HG02798 (cell line): ENCODE results near the gene AGBL1.

Source experiments
- ATAC-seq: cut with Tn5 transposase; IDR thresholded peaks from one replicate; pipeline ENCODE4 v1.9.1; 2021; ENCODE audit warnings: mild to moderate bottlenecking; ENCODE audit not compliant: unreplicated experiment, poor library complexity

Gene AGBL1

DNA sequence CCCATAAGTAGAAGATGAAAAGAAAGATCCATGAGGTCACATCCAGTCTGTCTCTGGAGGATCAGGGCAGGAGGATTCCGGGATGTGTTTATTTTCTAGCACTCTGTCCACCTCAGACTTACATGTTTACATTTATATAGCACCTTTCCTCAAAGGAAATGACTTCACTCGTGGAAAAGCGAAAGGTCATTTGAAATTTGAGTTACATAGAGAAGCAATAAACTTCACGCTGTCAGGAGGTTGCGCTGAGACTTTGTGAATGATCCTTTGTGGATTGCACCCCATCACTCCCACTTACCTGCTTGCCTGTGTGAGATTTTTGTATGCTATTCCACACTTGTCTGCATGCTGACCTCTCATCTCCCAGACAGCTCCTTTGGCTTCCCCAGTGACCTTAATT lies 540.5 kb downstream of the AGBL1 start:
- ATAC-seq, result no peak

DNA sequence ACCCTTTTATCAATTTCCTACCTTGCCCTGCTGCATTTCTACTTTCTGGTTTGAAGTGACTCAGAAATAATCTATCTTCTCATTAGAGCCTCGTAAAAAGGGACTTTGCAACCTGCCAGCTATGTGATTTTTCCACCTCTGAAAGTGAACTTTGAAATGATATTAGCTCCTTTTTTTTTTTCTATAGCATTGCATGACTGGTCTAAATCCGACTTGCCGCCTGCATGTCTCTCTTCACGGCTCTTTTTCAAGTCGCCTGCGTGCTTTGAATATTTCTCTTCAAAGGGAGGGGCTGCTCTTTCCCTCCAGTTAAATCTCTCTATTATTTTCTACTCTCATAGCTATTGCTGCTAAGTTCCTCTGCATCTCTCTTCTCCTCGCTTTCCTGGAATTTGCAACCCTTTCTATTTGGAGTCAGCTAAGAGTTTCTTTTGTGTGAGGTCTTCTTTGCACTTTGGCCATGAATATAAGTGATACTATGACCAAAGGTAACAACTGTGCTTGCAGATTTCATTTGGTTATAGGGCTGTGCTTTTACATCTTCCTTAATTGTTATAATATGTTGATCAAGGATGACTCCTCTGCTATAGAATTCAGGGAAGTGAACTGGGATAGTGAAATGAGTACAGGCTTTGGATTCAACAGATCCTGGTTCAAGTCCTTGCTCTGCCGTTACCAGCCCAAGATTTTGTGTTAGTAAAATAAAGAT lies 541.1 kb downstream of the AGBL1 start:
- no peak for ATAC-seq

DNA sequence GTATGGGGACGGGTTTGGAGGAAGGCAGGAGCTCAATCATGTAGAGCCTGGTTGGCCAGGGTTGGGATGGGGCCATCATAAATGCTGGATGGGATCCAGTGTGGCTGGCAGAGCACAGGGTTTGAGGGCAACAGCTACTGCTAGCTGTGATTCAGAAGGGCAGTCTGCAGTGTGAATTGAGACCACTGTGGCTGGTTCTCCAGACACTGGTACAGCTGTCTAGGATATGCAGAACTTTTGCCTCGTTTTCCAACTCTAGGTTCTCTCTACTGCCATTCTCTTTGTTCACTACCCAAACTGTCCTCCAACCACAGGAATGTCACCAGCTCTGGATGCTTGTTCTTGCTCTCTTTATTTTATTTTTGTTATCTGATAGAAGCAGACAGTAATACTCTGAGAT lies 543.6 kb downstream of the AGBL1 start:
- ATAC-seq, result no peak

DNA sequence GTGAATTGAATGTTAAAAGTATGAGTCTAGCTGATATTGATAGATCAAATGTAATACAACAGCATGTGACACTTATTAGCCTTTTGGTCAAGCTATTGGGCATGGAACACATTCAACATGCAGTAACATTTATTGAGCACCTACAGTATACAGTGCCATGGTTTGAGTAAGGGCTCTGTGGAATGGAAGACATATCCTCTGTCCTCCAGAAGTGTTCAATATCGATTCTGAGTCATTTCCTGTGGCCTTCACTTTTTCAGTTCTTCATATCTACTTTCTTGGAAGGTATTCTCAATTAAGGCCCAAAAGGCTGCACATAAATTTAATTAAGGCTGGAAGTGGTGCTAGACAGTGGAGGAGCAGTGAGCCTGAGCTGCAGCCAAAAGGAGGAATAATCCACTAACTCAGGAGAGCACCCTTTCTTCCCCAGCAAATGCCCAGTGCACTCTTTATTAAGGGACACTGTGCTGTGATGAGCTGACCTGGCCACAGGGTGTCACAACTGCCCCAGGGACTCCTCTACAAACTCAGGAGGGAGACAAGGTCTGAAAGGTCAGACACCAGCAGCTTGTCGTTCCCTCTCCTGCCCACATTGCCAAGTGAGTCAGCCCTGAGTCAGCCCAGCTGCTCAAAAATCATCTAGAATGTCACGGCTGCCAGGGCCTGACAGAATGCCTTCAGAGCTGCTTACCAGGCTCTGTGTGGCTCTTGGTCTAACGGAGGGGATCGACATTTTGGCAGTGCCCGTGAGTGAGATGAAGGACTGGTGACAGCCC lies 544.8 kb downstream of the AGBL1 start:
- ATAC-seq, result peak; percentile 56

DNA sequence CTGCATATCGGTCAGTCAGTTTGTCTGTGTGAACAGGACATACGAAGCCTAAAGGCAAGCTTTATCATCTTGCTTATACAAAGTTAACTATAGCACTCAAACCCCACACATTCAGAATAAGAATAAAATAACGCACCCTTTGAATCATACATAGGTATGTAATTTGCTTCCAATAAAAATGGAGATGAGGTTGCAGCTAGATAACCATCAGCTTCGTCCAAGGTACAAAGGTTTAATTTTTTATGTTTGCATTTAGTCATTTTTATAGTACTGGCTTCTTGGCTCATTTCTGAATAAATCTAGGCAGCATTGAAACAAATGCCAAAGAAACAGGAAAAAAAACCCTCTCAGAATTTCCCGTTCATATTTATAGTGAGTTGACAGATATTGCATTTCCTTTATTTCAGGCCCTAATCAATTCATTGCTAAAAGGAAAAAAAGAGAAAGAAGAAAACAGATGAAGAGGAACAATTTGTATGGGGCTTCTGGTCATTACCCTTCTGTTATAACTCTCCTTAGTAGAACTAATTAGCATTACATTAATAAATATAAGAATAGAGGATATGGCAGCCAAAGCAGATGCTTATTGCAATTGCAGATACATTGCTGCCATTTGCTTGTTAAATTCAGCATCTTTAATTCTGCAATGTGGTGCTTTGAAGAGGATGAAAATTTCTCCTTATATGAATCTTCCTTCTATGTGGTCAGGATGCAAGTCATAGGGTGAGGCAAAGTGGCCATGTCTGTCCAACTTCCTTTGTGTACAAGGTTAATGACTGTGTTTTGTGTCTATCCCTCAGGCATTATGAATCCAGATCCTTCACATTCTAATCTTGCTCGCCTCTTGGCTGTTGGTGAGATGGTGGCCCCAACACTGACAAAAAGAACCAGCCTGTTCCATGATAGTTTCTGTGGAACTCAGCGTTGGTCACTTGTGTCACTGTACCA lies 550.0 kb downstream of the AGBL1 start:
- no peak for ATAC-seq

DNA sequence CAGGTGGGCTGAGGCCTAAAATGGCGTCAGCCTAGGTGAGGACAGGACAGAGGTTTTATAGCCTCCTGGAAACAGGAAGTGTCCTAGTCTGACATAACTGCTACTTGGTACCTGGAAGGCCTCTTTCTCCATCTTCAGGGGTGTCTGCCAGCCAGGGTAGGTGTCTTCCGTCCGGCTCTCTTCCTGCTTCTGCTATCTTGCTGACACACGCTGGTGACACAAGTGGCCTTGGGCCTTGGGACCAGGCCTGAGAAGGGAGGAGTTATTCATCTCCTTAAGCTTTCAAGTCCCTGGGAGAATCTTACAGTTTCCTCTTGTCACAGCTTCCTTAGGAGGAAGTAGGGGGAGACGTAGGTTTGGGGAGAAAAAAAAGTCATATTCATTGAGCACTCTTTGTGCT lies 551.3 kb downstream of the AGBL1 start:
- ATAC-seq, result no peak

DNA sequence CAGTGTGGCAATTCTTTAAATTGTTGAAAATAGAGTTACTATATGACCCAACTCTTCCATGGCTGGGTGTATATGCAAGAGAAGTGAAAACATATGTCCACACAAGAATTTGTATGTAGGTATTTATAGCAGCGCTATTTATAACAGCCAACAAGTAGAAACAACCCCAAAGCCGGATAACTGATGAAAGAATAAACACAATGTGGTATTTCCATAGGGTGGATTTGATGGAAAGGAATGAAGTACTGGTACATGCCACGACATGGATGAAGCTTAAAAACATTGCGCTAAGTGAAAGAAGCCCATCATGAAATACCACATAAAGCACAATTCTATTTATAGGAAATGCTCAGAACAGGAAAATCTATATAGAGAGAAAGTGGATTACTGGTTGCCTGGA lies 554.5 kb downstream of the AGBL1 start:
- ATAC-seq, result no peak

DNA sequence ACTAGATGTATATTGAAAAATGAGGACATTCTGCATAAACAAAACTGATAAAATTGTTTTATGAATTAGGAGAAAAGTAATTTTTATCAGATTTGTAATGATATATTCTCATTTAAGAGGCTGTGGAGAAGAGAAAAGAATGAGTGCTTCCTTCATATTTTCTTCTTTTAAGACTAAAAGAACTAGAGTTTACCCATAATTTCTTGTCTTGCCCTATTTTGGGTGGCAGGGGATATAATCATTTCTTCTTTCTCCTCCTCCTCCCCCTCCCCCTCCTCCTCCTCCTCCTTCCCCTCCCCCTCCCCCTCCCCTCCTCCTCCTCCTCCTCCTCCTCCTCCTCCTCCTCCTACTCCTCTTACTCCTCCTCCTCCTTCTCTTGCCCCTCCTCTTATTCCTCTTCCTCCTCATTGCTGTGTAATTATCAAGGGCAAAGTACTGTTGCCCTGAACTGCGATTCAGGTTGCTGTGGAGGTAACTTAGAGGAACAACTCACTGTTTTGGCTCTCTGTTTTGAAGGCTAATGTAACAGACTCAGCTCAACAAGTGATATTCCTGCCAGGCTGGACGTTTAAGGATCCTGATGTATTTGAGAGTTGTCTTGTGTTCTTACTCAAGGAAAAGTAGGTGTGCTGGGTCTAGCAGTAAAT lies 555.4 kb downstream of the AGBL1 start:
- ATAC-seq, result no peak

DNA sequence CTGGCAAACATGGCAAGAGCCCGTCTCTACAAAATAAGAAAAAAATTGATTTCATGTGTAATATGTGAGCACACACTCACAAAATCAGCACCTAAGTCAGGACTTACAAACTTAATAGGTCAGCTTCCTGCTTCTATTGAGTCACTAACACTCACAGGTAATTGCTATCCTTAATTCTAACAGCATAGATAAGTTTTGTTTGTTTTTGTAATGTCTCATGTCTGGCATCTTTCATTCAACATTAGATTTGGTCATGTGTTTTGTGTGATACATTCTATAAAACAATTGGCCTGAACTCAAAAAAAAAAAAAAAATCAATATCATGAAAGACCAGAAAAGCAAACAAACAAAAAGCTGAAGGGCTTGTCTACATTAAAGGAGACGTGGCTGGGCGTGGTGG lies 564.7 kb downstream of the AGBL1 start:
- ATAC-seq, result no peak

GRCh38 chr15:86645925-86646500 lies 566.3 kb downstream of the AGBL1 start:
- no peak for ATAC-seq

- no peak for ATAC-seq
Observed at GRCh38 chr15:86647810-86648440, 568.3 kb downstream of the AGBL1 start.

GRCh38 chr15:86649277-86649676 lies 569.6 kb downstream of the AGBL1 start:
- ATAC-seq, result no peak

DNA sequence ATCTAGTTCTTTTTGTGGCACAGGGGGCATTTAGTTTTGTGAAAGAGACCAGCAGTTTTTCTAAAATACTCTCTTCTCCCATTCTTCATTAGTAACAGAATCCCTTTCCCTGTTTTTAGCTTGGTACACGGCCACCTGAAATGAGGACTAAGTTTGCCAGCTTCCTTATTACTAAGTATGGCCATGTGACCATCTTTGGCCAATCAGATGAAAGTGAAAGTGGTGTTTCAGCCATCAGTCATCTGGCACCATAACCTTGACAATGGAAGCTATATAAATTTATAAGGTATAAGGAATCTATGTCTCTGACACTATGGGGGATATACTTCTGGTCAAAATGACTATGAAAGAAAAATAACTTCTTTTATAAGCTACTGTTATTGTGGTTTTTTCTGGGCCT lies 570.4 kb downstream of the AGBL1 start:
- no peak for ATAC-seq

DNA sequence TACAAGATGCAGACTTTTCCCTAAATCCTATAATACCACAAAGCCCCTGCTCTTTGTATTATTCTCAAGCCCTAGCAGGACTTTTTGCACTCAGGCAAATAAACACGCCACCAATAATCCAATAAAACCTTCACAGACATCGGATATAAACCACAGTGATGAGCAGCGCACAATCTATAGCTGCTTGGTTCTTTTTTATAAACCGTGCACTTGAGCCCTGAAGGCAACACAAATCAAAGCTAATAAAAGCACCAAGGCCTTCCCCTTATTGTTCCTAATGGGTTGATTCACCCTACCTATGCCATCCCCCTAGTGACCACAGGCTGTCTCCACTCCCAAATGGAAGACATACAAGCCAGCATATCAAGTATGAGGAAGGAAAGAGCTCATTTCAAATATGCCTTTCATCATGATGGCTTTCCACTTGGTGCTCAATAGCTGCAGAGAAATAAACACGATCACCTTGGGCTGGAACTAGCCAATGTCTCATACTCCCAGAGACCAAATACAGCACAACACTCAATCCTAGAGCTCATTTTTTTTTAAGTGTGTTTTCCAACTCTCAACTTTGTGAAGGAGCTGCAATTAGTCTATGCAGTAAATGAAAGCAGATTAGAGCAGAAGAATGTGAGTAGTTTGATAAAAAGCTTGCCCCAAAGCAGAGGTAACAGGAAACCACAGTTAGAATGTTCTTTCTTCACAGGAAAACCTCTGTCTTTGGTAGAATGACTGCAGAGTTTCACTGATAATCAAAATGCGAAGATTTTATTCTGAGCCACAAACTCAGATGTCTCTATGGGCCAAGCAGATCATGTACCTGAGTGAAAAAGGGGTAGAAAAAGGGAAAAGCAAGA lies 573.9 kb downstream of the AGBL1 start:
- no peak for ATAC-seq

DNA sequence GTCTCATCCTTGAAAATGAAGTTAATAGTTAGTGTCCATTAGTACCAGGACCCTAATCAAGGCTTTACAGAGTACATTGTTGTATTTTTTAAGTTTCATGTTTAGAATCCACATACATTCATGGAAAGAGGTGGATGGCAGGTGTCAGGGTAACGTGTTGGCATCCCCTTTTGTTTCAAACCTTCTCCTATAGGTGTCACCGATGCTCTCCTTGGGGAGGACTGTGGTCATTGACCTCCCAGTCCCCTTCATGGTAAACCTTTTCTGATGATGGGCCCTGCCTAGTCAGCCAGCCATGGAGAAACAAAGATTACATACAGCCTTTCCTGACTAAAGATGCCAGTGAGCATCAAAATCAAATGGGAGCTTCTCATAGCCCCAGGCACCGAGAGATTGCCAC lies 574.8 kb downstream of the AGBL1 start:
- no peak for ATAC-seq

DNA sequence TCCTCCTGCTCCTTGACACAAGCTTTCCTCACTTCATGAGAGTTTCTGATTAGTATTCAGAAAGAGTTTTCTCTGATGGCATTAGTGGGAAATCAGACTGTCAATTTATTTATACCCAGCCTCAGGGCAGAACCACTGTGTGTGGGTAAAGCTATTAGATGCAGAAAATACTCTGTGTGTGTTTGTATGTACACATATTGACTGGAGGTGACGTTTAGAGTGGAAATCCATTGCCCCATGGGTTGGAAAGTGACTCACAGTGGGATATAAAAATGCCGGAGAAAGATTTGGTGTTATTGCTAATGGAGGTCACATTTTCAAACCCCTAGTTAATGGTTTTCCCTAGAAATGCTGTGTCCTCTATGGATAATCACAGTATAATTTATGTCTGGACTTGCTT lies 577.6 kb downstream of the AGBL1 start:
- ATAC-seq, result no peak

GRCh38 chr15:86659724-86660411 lies 580.2 kb downstream of the AGBL1 start:
- ATAC-seq, result no peak

DNA sequence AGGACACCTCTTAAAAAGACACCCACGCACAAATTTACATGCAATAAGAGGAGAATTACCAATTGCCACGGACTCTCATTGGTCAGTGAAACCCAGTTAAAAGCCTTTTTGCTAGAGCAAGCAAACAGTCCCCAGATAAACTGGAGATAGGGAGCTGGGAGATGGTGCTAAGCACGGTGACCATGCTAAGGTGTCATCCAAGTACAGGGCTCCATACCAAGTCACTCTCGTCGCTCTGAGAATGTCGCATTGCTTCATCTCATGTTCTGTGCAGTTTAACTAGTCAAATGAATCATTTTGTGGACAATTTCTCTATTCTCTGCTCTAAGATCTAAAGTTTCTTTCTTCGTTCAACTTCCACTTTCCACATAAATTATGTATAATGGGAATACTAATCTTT lies 581.9 kb downstream of the AGBL1 start:
- no peak for ATAC-seq
